Right lung (tissue), 5 donors: ENCODE data around the gene WDR1. TPM values are rescaled to one million over a fixed set of nuclear protein-coding genes. Genes with fewer than 3 reads are reported as not detected.
"Not testable (repeated sequence)": the region's sequence is repeated elsewhere in the genome, so short reads cannot be mapped to it uniquely, and the experiment has no call there.

Source experiments
- DNase-seq, 2 donors: peaks; one replicate each; pipeline ENCODE4 v3.0.0-alpha.2; 2013
- polyA plus RNA-seq, 5 donors: library from polyadenylated mRNA; unstranded; fragments of 120-200 nt; gene quantifications; one replicate each; pipeline versions ENCODE4 v1.2.1 to v1.2.3, GENCODE V29; 2013; ENCODE audit warnings: inconsistent platforms in 1 of 5, low replicate concordance in 1 of 5; ENCODE audit not compliant: insufficient read length in 5 of 5, insufficient read depth in 1 of 5

The WDR1 gene
- polyA plus RNA-seq, 5 donors, result 140 to 159 (median 152) TPM

- DNase-seq, result no peak
These were observed 24.5 kb upstream of the WDR1 start for GRCh38 chr4:10140866-10141759.

- no peak for DNase-seq
These were observed 22.9 kb upstream of the WDR1 start for GRCh38 chr4:10139518-10139917.

- DNase-seq, result no peak
These were observed 18.7 kb upstream of the WDR1 start for GRCh38 chr4:10135260-10135659.

DNA sequence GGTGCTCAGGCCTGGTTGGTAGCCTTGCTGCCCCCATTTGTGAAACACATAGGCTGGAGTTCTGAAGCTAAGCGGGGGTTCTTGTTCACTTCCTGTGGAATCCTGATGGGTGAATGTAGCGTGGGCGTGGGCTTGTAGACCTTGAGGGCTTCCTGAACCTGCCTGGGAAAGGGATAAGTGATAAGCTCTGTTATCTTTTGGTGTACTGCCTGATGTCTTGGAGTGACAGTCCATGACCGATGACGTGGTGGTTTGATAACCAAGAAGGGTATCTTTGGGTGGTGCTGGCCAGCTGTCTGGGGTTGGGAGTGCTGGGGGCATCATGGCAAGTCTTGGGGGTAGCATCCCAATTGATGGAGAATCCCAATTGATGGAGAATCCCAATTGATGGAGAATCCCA is 17.5 kb upstream of the WDR1 start:
- no peak for DNase-seq

- no peak for DNase-seq
These were observed 14.6 kb upstream of the WDR1 start for GRCh38 chr4:10131202-10131601.

GRCh38 chr4:10130178-10130888 is 13.7 kb upstream of the WDR1 start:
- no peak for DNase-seq

DNA sequence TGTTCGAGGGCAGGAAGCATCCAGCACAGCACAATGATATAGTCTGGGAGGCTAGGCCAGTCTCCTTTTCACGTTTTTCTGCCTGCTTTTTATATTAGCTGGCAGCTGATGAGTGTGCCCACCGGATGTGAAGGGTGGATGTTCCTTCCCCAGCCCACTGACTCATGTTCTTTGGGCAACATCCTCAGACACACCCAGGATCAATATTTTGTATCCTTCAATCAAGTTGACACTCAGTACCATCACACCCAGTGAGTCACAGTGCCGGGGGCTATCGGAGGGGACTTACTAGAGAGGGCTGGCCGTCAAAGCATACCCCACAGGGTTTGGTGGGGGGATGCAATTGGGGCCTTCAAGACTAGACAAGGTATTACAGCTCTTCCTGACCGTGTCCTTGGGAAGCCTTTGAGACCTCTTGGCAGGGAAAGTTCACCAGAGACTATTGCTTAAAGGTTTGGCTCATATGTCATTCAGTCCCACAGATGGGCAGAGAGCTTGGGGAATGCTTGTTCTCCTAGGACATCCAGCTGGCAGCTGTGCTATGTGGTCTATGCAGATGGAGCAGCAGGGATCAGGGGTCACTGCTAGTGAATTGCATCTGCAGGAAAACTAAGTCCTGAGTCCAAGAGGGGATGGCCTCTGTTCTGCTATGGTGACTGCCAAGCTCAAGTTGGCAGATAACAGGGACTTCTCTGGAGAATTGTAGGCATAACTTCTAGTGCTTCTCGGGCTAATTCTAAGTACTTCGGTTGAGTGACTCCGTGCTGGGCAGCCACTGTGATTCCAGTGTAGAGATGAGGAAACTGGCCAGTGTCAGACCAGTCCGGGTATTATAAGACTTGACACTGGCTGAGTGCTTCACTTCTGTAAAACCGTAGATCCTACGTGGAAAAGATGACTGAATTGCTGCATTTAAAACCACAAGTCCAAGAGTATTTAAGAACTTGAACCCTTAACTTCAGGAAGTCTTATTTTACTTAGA is 12.9 kb upstream of the WDR1 start:
- no peak for DNase-seq

DNA sequence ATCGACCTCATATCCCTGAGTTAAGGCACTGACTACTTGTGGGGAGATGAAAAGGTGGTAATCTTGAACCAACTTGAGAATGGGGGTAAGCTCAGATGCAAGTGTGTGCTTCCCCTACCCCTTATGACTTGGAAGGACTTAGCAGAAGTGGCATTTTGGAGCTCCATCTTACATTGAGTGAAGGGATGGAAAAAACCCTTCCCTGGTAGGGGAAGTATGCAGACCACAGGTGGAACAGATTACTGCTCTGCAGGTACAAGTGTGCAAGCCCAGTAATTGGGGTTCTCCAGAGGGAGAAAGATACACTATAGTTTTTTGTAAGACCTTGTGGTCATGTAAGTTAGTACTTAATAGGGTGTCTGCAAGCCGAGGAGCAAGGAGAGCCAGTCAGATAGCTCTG is 12.2 kb upstream of the WDR1 start:
- DNase-seq, result no peak

GRCh38 chr4:10127531-10127930 is 10.9 kb upstream of the WDR1 start:
- DNase-seq, result not testable (repeated sequence)

- DNase-seq, result no peak
These were observed 7.8 kb upstream of the WDR1 start for GRCh38 chr4:10124167-10124930.

- DNase-seq, result no peak
These were observed 6.9 kb upstream of the WDR1 start for GRCh38 chr4:10123227-10124101.

GRCh38 chr4:10122236-10122932 is 5.8 kb upstream of the WDR1 start:
- no peak for DNase-seq

GRCh38 chr4:10121568-10122208 is 5.1 kb upstream of the WDR1 start:
- DNase-seq, result no peak

GRCh38 chr4:10120943-10121567 is 4.5 kb upstream of the WDR1 start:
- DNase-seq, result no peak

GRCh38 chr4:10119773-10120172 is 3.2 kb upstream of the WDR1 start:
- no peak for DNase-seq

DNA sequence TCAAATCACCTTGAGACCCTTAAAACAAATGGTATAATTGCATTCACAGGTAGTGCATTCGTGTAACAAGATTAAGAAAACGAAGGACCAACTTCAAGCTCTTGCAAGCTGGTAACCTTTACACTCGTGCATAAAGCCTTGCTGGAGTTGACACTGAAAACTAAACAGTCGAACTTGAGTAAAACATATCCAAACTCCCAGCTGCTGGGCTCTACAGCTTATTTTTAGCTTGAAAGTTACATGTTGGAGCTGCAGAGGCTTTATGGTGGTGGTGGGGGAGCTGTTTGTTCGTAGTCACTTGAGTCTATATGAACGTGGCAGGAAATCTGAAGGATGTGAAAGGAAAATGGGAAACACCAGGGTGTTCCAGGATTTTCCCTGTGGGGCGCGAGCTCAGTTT is 2.7 kb upstream of the WDR1 start:
- DNase-seq, result no peak

DNA sequence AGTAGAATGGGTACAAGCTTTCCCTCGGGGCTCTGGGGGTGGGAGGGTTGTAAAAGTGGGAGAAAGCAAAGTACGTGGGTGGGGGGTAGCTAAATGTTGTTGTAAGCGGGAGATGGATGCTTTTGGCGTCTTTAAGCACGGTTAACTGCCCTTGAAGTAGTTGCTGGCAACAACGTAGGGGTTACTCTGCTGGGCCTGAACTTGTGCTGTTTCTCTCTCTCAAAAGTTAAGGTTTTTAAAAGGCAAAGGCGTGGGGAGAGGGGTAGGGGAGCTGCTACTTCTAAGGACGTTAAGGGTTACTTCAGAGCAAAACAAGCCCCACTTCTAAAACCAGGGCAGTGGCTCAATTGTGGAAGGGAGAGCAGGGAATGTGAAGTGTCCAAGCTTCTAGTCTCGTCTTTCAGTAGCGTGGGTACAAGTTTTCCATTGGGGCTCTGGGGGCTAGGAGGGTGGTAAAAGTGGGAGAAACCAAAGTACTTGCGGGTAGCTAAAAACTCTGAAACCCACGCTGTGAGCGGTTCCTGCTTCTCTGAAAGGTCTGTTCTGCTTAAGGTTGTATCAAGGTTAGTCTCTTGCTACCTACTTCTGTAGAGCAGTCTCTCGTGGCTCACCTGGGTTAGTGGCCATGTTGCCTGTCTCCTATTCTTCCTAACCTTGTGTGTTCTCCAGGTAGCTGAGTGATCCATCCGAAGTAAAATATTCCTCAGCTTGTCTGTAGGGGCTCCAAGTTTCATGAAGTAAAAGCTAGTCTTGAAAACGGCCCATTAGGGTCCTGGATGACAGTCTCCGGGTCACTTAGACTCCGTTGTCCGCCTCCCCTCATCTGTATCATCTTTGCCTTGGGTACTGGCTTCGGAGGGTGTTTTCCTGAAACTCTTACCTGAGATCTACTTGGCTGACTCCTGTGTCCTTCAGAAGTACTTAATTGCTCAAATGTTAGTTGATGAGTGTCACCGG is 1.7 kb upstream of the WDR1 start:
- DNase-seq, result no peak
